GM21423 (cell line): ENCODE data around the gene FLYWCH2.
"Not testable (repeated sequence)": the region's sequence is repeated elsewhere in the genome, so short reads cannot be mapped to it uniquely, and the experiment has no call there.

Experiments
- ATAC-seq: cut with Tn5 transposase; IDR thresholded peaks from one replicate; pipeline ENCODE4 v1.9.1; 2021; ENCODE audit warnings: mild to moderate bottlenecking, moderate library complexity; ENCODE audit not compliant: unreplicated experiment

FLYWCH2 gene

DNA sequence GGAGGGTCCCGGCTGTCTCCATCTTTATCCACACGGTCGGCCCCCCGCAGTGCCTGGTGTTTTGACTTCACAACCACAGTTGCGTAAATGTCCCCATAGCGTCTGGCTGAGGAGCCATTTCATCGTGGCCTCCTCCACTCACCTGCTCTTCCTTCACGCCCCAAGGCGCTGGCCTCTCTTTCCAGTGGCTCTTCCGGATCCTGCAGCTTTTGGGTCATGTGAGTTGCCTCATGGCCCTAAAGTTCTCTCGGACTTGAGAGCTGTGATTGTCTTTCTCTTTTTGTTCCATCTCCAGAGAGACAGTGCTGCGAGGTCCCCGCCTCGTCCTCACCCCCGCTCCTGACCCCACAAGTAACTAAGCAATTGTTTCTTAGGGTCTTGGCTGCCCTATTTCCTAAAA lies 51.4 kb downstream of the FLYWCH2 start:
- ATAC-seq: no peak

GRCh38 chr16:2936436-2937011 lies 53.5 kb downstream of the FLYWCH2 start:
- no peak for ATAC-seq

DNA sequence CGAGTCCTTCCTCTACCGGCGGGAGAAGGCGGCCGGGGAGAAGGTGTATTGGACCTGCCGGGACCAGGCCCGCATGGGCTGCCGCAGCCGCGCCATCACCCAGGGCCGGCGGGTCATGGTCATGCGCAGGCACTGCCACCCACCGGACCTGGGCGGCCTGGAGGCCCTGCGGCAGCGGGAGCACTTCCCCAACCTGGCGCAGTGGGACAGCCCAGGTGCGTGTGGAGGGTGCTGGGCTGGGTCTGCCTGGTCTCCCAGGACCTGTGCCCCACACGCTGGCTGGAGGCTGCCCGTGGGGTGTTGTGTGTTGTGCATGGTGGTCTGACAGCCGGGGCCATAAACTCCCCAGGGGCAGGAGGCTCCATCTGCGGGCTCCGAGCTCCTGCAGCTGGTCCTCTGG lies 54.2 kb downstream of the FLYWCH2 start:
- ATAC-seq: no peak

DNA sequence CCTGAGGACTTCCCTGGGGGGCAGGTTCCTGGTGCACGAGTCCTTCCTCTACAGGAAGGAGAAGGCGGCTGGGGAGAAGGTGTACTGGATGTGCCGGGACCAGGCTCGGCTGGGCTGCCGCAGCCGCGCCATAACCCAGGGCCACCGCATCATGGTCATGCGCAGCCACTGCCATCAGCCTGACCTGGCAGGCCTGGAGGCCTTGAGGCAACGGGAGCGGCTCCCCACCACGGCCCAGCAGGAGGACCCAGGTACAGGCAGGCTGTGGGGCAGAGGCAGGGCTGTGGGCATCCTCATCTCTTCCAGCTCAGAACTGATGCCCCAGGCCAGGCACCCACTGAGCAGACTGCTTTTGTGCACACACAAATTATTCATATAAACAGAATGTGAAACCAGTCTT lies 55.2 kb downstream of the FLYWCH2 start:
- ATAC-seq: no peak

GRCh38 chr16:2939968-2940367 lies 57.0 kb downstream of the FLYWCH2 start:
- no peak for ATAC-seq

DNA sequence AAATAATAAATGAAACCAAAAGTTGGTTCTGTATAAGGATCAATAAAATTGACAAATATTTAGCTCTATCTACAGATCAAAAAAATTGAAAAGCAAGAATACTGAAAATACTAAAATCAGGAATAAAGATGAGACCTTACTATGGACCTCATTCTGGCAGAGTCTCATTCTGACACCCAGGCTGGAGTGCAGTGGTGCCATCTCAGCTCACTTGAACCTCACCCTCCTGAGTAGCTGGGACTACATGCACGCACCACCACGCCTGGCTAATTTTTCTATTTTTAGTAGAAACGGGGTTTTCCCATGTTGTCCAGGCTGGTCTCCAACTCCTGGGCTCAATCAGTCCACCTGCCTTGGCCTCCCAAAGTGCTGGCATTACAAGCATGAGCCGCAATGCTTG lies 59.0 kb downstream of the FLYWCH2 start:
- no peak for ATAC-seq

- ATAC-seq: not testable (repeated sequence)
Observed at GRCh38 chr16:2943716-2944115, 60.7 kb downstream of the FLYWCH2 start.

GRCh38 chr16:2946649-2947048 lies 63.6 kb downstream of the FLYWCH2 start:
- ATAC-seq: no peak
